Measurements from ENCODE around the gene DLGAP5.

- TF ChIP-seq, protein P1, sequence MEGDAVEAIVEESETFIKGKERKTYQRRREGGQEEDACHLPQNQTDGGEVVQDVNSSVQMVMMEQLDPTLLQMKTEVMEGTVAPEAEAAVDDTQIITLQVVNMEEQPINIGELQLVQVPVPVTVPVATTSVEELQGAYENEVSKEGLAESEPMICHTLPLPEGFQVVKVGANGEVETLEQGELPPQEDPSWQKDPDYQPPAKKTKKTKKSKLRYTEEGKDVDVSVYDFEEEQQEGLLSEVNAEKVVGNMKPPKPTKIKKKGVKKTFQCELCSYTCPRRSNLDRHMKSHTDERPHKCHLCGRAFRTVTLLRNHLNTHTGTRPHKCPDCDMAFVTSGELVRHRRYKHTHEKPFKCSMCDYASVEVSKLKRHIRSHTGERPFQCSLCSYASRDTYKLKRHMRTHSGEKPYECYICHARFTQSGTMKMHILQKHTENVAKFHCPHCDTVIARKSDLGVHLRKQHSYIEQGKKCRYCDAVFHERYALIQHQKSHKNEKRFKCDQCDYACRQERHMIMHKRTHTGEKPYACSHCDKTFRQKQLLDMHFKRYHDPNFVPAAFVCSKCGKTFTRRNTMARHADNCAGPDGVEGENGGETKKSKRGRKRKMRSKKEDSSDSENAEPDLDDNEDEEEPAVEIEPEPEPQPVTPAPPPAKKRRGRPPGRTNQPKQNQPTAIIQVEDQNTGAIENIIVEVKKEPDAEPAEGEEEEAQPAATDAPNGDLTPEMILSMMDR (IDR thresholded peaks at IDR 0.05), result no peak
- TF ChIP-seq EP300 (IDR thresholded peaks at IDR 0.05; ENCODE audit: low read depth), result no peak
Observed at GRCh38 chr14:55136241-55136640, 55.1 kb downstream of the DLGAP5 start.
